ENCODE measurements around the gene MVP.
"Not testable (repeated sequence)": the region's sequence is repeated elsewhere in the genome, so short reads cannot be mapped to it uniquely, and the experiment has no call there.

The MVP gene

GRCh38 chr16:29862884-29863668 lies 42.8 kb downstream of the MVP start, which contains the start of gene CDIPT:
Gene CDIPT (minus strand): TSS chr16:29863226. CDS start chr16:29862857, 369 bp downstream.
- DNase-seq (ENCODE audit: extremely low read depth, low read depth): peak; percentile 94
- TF ChIP-seq, protein P1, sequence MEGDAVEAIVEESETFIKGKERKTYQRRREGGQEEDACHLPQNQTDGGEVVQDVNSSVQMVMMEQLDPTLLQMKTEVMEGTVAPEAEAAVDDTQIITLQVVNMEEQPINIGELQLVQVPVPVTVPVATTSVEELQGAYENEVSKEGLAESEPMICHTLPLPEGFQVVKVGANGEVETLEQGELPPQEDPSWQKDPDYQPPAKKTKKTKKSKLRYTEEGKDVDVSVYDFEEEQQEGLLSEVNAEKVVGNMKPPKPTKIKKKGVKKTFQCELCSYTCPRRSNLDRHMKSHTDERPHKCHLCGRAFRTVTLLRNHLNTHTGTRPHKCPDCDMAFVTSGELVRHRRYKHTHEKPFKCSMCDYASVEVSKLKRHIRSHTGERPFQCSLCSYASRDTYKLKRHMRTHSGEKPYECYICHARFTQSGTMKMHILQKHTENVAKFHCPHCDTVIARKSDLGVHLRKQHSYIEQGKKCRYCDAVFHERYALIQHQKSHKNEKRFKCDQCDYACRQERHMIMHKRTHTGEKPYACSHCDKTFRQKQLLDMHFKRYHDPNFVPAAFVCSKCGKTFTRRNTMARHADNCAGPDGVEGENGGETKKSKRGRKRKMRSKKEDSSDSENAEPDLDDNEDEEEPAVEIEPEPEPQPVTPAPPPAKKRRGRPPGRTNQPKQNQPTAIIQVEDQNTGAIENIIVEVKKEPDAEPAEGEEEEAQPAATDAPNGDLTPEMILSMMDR (IDR thresholded peaks at IDR 0.05; ENCODE audit: low read depth, low read length): peak; percentile 64

- TF ChIP-seq, protein P1 (IDR thresholded peaks at IDR 0.05; ENCODE audit: low read depth, low read length): no peak
- DNase-seq (ENCODE audit: extremely low read depth, low read depth): no peak
These were observed 43.4 kb downstream of the MVP start for GRCh38 chr16:29863669-29863984.

DNA sequence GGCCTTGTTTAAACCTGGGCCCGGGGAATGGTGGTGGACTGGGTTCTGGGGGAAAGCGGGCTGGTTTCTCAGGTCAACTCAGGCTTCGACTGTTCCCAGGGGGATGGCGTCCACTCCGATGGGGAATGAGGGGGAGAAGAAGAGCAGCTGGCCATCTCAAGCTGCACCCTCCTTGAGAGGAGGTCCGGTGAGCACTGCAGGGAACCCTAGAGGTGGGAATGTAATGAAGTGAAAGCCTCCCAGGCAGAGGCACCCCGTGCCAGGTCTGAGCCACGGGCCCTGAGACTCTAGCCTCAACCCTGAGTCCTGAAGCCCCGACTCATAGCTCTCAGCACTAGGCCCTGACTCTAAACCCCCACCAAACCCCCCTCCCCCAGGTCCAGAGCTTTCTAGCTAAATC lies 43.9 kb downstream of the MVP start:
- TF ChIP-seq, protein P1 (IDR thresholded peaks at IDR 0.05; ENCODE audit: low read depth, low read length): no peak
- DNase-seq (ENCODE audit: extremely low read depth, low read depth): no peak

GRCh38 chr16:29868396-29869009 lies 48.2 kb downstream of the MVP start:
- DNase-seq (ENCODE audit: extremely low read depth, low read depth): no peak
- TF ChIP-seq, protein P1 (IDR thresholded peaks at IDR 0.05; ENCODE audit: low read depth, low read length): no peak

- not testable (repeated sequence) for DNase-seq (ENCODE audit: extremely low read depth, low read depth)
These were observed 48.8 kb downstream of the MVP start for GRCh38 chr16:29869067-29869466.

GRCh38 chr16:29871822-29872546 lies 51.7 kb downstream of the MVP start:
- DNase-seq (ENCODE audit: extremely low read depth, low read depth): no peak
- TF ChIP-seq, protein P1 (IDR thresholded peaks at IDR 0.05; ENCODE audit: low read depth, low read length): no peak

- TF ChIP-seq, protein P1 (IDR thresholded peaks at IDR 0.05; ENCODE audit: low read depth, low read length): no peak
- no peak for DNase-seq (ENCODE audit: extremely low read depth, low read depth)
These were observed 53.1 kb downstream of the MVP start for GRCh38 chr16:29873319-29873718.

Data from AG09319 (cell line).